ENCODE results near the gene REXO1. TPM values are rescaled to one million over a fixed set of nuclear protein-coding genes. Genes with fewer than 3 reads are reported as not detected.

Gene REXO1
- total RNA-seq, 2 experiments from 2014 or later: 57.9 to 60.4 TPM

GRCh38 chr19:1825909-1826556 lies 22.2 kb downstream of the REXO1 start:
- no peaks in the 10 kb centered on the region for H3K27me3 Mint-ChIP-seq
- no peaks in the 10 kb centered on the region for H3K9me3 Mint-ChIP-seq
- POLR2A ChIA-PET: interaction anchor here (0.8 kb wide), 1 partner anchor 85 kb away, joined by 4 read pairs; no protein-coding TSS in a partner anchor
- peak; percentile 81 for ATAC-seq (ENCODE audit: low read depth)
- no peak overlapping the region for H3K4me3 Mint-ChIP-seq
- peaks cover 2% of the 10 kb centered on the region for H3K36me3 Mint-ChIP-seq
- no peak overlapping the region for H3K27ac Mint-ChIP-seq
- no peaks in the 10 kb centered on the region for H3K4me1 Mint-ChIP-seq
- DNase-seq: peak; percentile 82

- Mint-ChIP-seq H3K27ac (peak overlapping the region; percentile 23), H3K4me1 (no peaks in the 10 kb centered on the region), H3K27me3 (no peaks in the 10 kb centered on the region), H3K9me3 (no peaks in the 10 kb centered on the region), H3K36me3 (peaks cover 5% of the 10 kb centered on the region), H3K4me3 (no peak overlapping the region)
- POLR2A ChIA-PET: no interaction called here
- DNase-seq (no peak), ATAC-seq (ENCODE audit: low read depth) (no peak)
Observed at GRCh38 chr19:1824252-1824622, 24.0 kb downstream of the REXO1 start.

GRCh38 chr19:1823539-1824251 lies 24.6 kb downstream of the REXO1 start:
- H3K27me3 Mint-ChIP-seq: no peaks in the 10 kb centered on the region
- peaks cover 5% of the 10 kb centered on the region for H3K36me3 Mint-ChIP-seq
- POLR2A ChIA-PET: no interaction called here
- no peak for DNase-seq
- H3K4me3 Mint-ChIP-seq: no peak overlapping the region
- H3K27ac Mint-ChIP-seq: no peak overlapping the region
- no peaks in the 10 kb centered on the region for H3K4me1 Mint-ChIP-seq
- ATAC-seq (ENCODE audit: low read depth): no peak
- no peaks in the 10 kb centered on the region for H3K9me3 Mint-ChIP-seq

GRCh38 chr19:1823020-1823419 lies 25.3 kb downstream of the REXO1 start:
- H3K36me3 Mint-ChIP-seq: peaks cover 5% of the 10 kb centered on the region

GRCh38 chr19:1822210-1822609 lies 26.1 kb downstream of the REXO1 start:
- H3K4me3 Mint-ChIP-seq: no peak overlapping the region
- no peaks in the 10 kb centered on the region for H3K4me1 Mint-ChIP-seq
- no peaks in the 10 kb centered on the region for H3K27me3 Mint-ChIP-seq
- H3K9me3 Mint-ChIP-seq: no peaks in the 10 kb centered on the region
- DNase-seq (no peak), ATAC-seq (ENCODE audit: low read depth) (no peak)
- H3K36me3 Mint-ChIP-seq: peaks cover 5% of the 10 kb centered on the region
- H3K27ac Mint-ChIP-seq: no peak overlapping the region
- POLR2A ChIA-PET: no interaction called here

More at GRCh38 chr19:1823020-1823419, 25.3 kb downstream of the REXO1 start:
- POLR2A ChIA-PET: no interaction called here
- Mint-ChIP-seq H3K27ac (no peak overlapping the region), H3K4me3 (no peak overlapping the region), H3K4me1 (no peaks in the 10 kb centered on the region), H3K27me3 (no peaks in the 10 kb centered on the region), H3K9me3 (no peaks in the 10 kb centered on the region)
- ATAC-seq (ENCODE audit: low read depth): no peak
- DNase-seq: no peak

GRCh38 chr19:1819341-1820255 lies 28.7 kb downstream of the REXO1 start:
- H3K9me3 Mint-ChIP-seq: no peaks in the 10 kb centered on the region
- POLR2A ChIA-PET: no interaction called here
- ATAC-seq (ENCODE audit: low read depth): no peak
- no peak for DNase-seq
- H3K36me3 Mint-ChIP-seq: peaks cover 3% of the 10 kb centered on the region
- H3K4me1 Mint-ChIP-seq: peaks cover 2% of the 10 kb centered on the region
- H3K4me3 Mint-ChIP-seq: no peak overlapping the region
- no peaks in the 10 kb centered on the region for H3K27me3 Mint-ChIP-seq
- no peak overlapping the region for H3K27ac Mint-ChIP-seq

GRCh38 chr19:1818549-1819195 lies 29.6 kb downstream of the REXO1 start:
- Mint-ChIP-seq H3K4me1 (peaks cover 2% of the 10 kb centered on the region), H3K4me3 (no peak overlapping the region), H3K36me3 (peaks cover 3% of the 10 kb centered on the region), H3K27me3 (no peaks in the 10 kb centered on the region), H3K27ac (no peak overlapping the region), H3K9me3 (no peaks in the 10 kb centered on the region)
- ATAC-seq (ENCODE audit: low read depth) (no peak), DNase-seq (no peak)
- POLR2A ChIA-PET: no interaction called here

GRCh38 chr19:1817553-1818179 lies 30.6 kb downstream of the REXO1 start:
- DNase-seq (no peak), ATAC-seq (ENCODE audit: low read depth) (no peak)
- peaks cover 9% of the 10 kb centered on the region for H3K4me1 Mint-ChIP-seq
- no peaks in the 10 kb centered on the region for H3K27me3 Mint-ChIP-seq
- no peak overlapping the region for H3K4me3 Mint-ChIP-seq
- POLR2A ChIA-PET: no interaction called here
- peaks cover 3% of the 10 kb centered on the region for H3K36me3 Mint-ChIP-seq
- no peaks in the 10 kb centered on the region for H3K9me3 Mint-ChIP-seq
- no peak overlapping the region for H3K27ac Mint-ChIP-seq

GRCh38 chr19:1816530-1817298 lies 31.6 kb downstream of the REXO1 start:
- POLR2A ChIA-PET: interaction anchor here (0.5 kb wide), 1 partner anchor 250 kb away, joined by 3 read pairs; no protein-coding TSS in a partner anchor

GRCh38 chr19:1815605-1816529 lies 32.4 kb downstream of the REXO1 start:
- Mint-ChIP-seq H3K27me3 (no peaks in the 10 kb centered on the region), H3K4me3 (no peak overlapping the region), H3K4me1 (peaks cover 13% of the 10 kb centered on the region), H3K27ac (no peak overlapping the region), H3K36me3 (peaks cover 3% of the 10 kb centered on the region), H3K9me3 (no peaks in the 10 kb centered on the region)
- POLR2A ChIA-PET: interaction anchor here (0.5 kb wide), 1 partner anchor 251 kb away, joined by 3 read pairs; no protein-coding TSS in a partner anchor
- DNase-seq (no peak), ATAC-seq (ENCODE audit: low read depth) (no peak)

More at GRCh38 chr19:1816530-1817298, 31.6 kb downstream of the REXO1 start:
- H3K27me3 Mint-ChIP-seq: no peaks in the 10 kb centered on the region
- peaks cover 3% of the 10 kb centered on the region for H3K36me3 Mint-ChIP-seq
- DNase-seq (no peak), ATAC-seq (ENCODE audit: low read depth) (no peak)
- no peaks in the 10 kb centered on the region for H3K9me3 Mint-ChIP-seq
- peaks cover 10% of the 10 kb centered on the region for H3K4me1 Mint-ChIP-seq
- no peak overlapping the region for H3K27ac Mint-ChIP-seq
- no peak overlapping the region for H3K4me3 Mint-ChIP-seq

- POLR2A ChIA-PET: interaction anchor here (0.5 kb wide), 1 partner anchor 24 kb away, joined by 3 read pairs; no protein-coding TSS in a partner anchor
- H3K4me1 Mint-ChIP-seq: peaks cover 13% of the 10 kb centered on the region
- no peak for DNase-seq
- ATAC-seq (ENCODE audit: low read depth): no peak
- no peaks in the 10 kb centered on the region for H3K36me3 Mint-ChIP-seq
- no peak overlapping the region for H3K27ac Mint-ChIP-seq
- no peaks in the 10 kb centered on the region for H3K9me3 Mint-ChIP-seq
- no peaks in the 10 kb centered on the region for H3K27me3 Mint-ChIP-seq
- H3K4me3 Mint-ChIP-seq: no peak overlapping the region
Observed at GRCh38 chr19:1814833-1815604, 33.3 kb downstream of the REXO1 start.
